A549 (cell line): ENCODE data around the gene DPM1. TPM values are rescaled to one million over a fixed set of nuclear protein-coding genes. Genes with fewer than 3 reads are reported as not detected.
A peak's percentile ranks its signal among the peaks of the same experiment; 100 is the strongest.

Experiments
- ATAC-seq, 2 experiments: fragments of 200-7000 bp in 1 of 2; fragments of >200 bp in 1 of 2; cut with Nextera tagmentation in 1 of 2; cut with Tn5 transposase in 1 of 2; 3 replicates each; pipeline versions ENCODE4 v1.8.0 to v1.9.1; 2018 to 2020; ENCODE audit warnings: mild to moderate bottlenecking in 1 of 2, moderate library complexity in 1 of 2
- CTCF ChIA-PET: fragments of 300-600 bp; sonication (Branson Sonifier 250); formaldehyde crosslinking; extraction: SDS; loops from one replicate; lab custom pipeline; 2021; ENCODE audit warnings: antibody characterized with exemption, inconsistent platforms; lab: Yijun Ruan, JAX
- POLR2A ChIA-PET: fragments of 350-600 bp; formaldehyde crosslinking; extraction: SDS; loops from one replicate; lab custom pipeline; 2021; ENCODE audit warnings: antibody characterized with exemption, inconsistent platforms; lab: Yijun Ruan, JAX
- DNase-seq, 2 experiments: peaks; one replicate each; pipeline versions ENCODE4 v3.0.0 to v3.0.0-alpha.2; 2011 to 2016; ENCODE audit warnings: low read depth in 1 of 2, low spot score in 1 of 2
- FAIRE-seq: peaks from 2 replicates; lab custom pipeline; 2011; peaks lifted over from hg19 to GRCh38; lab: Jason Lieb, UNC
- H3K27ac ChIP-seq, 2 experiments: fragments of >200 bp; sonication (Bioruptor Twin); formaldehyde crosslinking; 3 replicates each; pipeline ENCODE4 v1.5.1; 2016 to 2017
- H3K4me1 ChIP-seq: fragments of >200 bp; sonication (Bioruptor Twin); formaldehyde crosslinking; 3 replicates; pipeline ENCODE4 v1.6.1; 2016
- H3K4me2 ChIP-seq: fragments of >200 bp; sonication (Bioruptor Twin); formaldehyde crosslinking; 3 replicates; pipeline ENCODE4 v1.6.1; 2016
- H3K4me3 ChIP-seq: fragments of >200 bp; sonication (Bioruptor Twin); formaldehyde crosslinking; 3 replicates; pipeline ENCODE4 v1.5.1; 2016
- H3K9me3 ChIP-seq: fragments of >200 bp; sonication (Bioruptor Twin); formaldehyde crosslinking; 3 replicates; pipeline ENCODE4 v1.6.1; 2016
- BCL3 ChIP-seq: fragments of >200 bp; sonication (Bioruptor Twin); formaldehyde crosslinking; IDR thresholded peaks from 3 replicates; pipeline ENCODE4 v1.6.1; 2016
- CBX8 ChIP-seq: fragments of 200-600 bp; sonication (generic); IDR thresholded peaks from 2 replicates; pipeline ENCODE4 v1.6.1; 2016
- CEBPB ChIP-seq, 2 experiments: fragments of >200 bp in 1 of 2; sonication (Bioruptor Twin) in 1 of 2; formaldehyde crosslinking in 1 of 2; IDR thresholded peaks; 2 replicates each; pipeline ENCODE4 v1.6.1; 2012 to 2016
- CTCF ChIP-seq: fragments of >200 bp; sonication (Bioruptor Twin); formaldehyde crosslinking; IDR thresholded peaks from 3 replicates; pipeline ENCODE4 v1.5.1; 2016
- E2F6 ChIP-seq: IDR thresholded peaks from 2 replicates; pipeline ENCODE4 v1.6.1; 2012; ENCODE audit warnings: low read depth, borderline replicate concordance
- EHF ChIP-seq: fragments of 250-450 bp; sonication (Bioruptor Pico); IDR thresholded peaks from 2 replicates; pipeline ENCODE4 v1.5.0; 2020; ENCODE audit warnings: mild to moderate bottlenecking
- FOXS1 ChIP-seq: fragments of 250-450 bp; sonication (Bioruptor Pico); IDR thresholded peaks from 2 replicates; pipeline ENCODE4 v1.5.0; 2020; ENCODE audit warnings: mild to moderate bottlenecking, moderate library complexity
- JUN ChIP-seq, 2 experiments: fragments of >200 bp; sonication (Bioruptor Twin); formaldehyde crosslinking; IDR thresholded peaks; 2 replicates in 1 of 2; 3 replicates in 1 of 2; pipeline ENCODE4 v1.6.1; 2016 to 2017
- KDM1A ChIP-seq: fragments of 200-600 bp; sonication (generic); IDR thresholded peaks from 2 replicates; pipeline ENCODE4 v1.6.1; 2016; ENCODE audit warnings: low read depth, mild to moderate bottlenecking
- MAFK ChIP-seq: fragments of 450-650 bp; IDR thresholded peaks from 2 replicates; pipeline ENCODE4 v1.6.1; 2014; ENCODE audit not compliant: partially characterized antibody
- MAZ ChIP-seq: fragments of 150-350 bp; IDR thresholded peaks from 2 replicates; pipeline ENCODE4 v1.6.1; 2014; ENCODE audit warnings: antibody characterized with exemption, low read depth, low read length, borderline replicate concordance
- PBX3 ChIP-seq: IDR thresholded peaks from 2 replicates; pipeline ENCODE4 v1.6.1; 2012
- POLR2AphosphoS2 ChIP-seq: conservative IDR thresholded peaks from 2 replicates; pipeline ENCODE4 v1.6.1; 2012; ENCODE audit warnings: low read length, improper control_type of control experiment, inconsistent platforms
- RAD21 ChIP-seq, 2 experiments: fragments of >200 bp in 1 of 2; sonication (Bioruptor Twin) in 1 of 2; formaldehyde crosslinking in 1 of 2; IDR thresholded peaks in 1 of 2; conservative IDR thresholded peaks in 1 of 2; 2 replicates in 1 of 2; 3 replicates in 1 of 2; pipeline ENCODE4 v1.6.1; 2012 to 2018; ENCODE audit warnings: inconsistent platforms in 1 of 2
- RARB ChIP-seq: fragments of 250-450 bp; sonication (Bioruptor Pico); IDR thresholded peaks from 2 replicates; pipeline ENCODE4 v1.8.0; 2021; ENCODE audit warnings: mild to moderate bottlenecking, moderate library complexity
- RFX5 ChIP-seq: fragments of 450-650 bp; IDR thresholded peaks from 2 replicates; pipeline ENCODE4 v1.7.1; 2014; ENCODE audit warnings: antibody characterized with exemption, mild to moderate bottlenecking, moderate library complexity
- RNF2 ChIP-seq: fragments of 200-600 bp; sonication (generic); IDR thresholded peaks from 2 replicates; pipeline ENCODE4 v1.6.1; 2016; ENCODE audit warnings: low read depth, mild to moderate bottlenecking, antibody characterized with exemption, moderate library complexity, borderline replicate concordance
- SMC3 ChIP-seq: fragments of >200 bp; sonication (Bioruptor Twin); formaldehyde crosslinking; IDR thresholded peaks from 3 replicates; pipeline ENCODE4 v1.6.1; 2018; ENCODE audit warnings: inconsistent platforms
- SREBF2 ChIP-seq: fragments of 450-650 bp; IDR thresholded peaks from 2 replicates; pipeline ENCODE4 v1.6.1; 2014; ENCODE audit warnings: mild to moderate bottlenecking, moderate library complexity
- USF2 ChIP-seq: fragments of 450-650 bp; IDR thresholded peaks from 2 replicates; pipeline ENCODE4 v1.6.1; 2014; ENCODE audit warnings: antibody characterized with exemption
- ZC3H11A ChIP-seq: fragments of 450-650 bp; IDR thresholded peaks from 2 replicates; pipeline ENCODE4 v1.6.1; 2014; ENCODE audit warnings: antibody characterized with exemption, mild to moderate bottlenecking
- WGBS: methylation state at CpG from one replicate; pipeline ENCODE4 v1.1.6; 2017; ENCODE audit errors: missing lambda C conversion rate; 5-methylcytosine and 5-hydroxymethylcytosine counted together
- polyA plus RNA-seq, 4 experiments: library from polyadenylated mRNA; depleted of rRNA in 3 of 4; stranded (reverse); fragments of >200 nt; fragmentation: RNase III in 1 of 4; extraction: RNeasy Plus Mini Kit Qiagen cat#74134 plus additional on column Dnase treatment in 1 of 4; gene quantifications; 2 replicates in 3 of 4; 3 replicates in 1 of 4; pipeline ENCODE4 v1.2.3, GENCODE V29; 2011 to 2017

The DPM1 gene
- polyA plus RNA-seq, 2 of the 4 experiments (the other 2 are of a cell fraction): 104 to 106 TPM

GRCh38 chr20:50982363-50982762, 24.0 kb upstream of the DPM1 start:
- 0% methylated on average over 4 of the region's 4 CpGs for WGBS
- DNase-seq: peak; percentile 48 to 80
- H3K27ac ChIP-seq: peak overlapping the region; percentile 53 to 75; a peak in 5 of 6 replicates
- TF ChIP-seq KDM1A (no peak), POLR2AphosphoS2 (no peak), RARB (no peak), USF2 (peak; percentile 68), FOXS1 (CRISPR knock-in tag) (no peak)
- TF ChIP-seq, all 56 proteins: peak for 1
- Histone ChIP-seq H3K4me1 (peaks cover 41% of the 10 kb centered on the region), H3K9me3 (no peaks in the 10 kb centered on the region), H3K4me3 (no peak overlapping the region), H3K4me2 (peak overlapping the region; percentile 54)
- ChIA-PET POLR2A (interaction anchor here (0.5 to 1.1 kb wide), 3 partner anchors 51 to 353 kb away, joined by 3 to 4 read pairs (median 4); no protein-coding TSS in a partner anchor), CTCF (interaction anchor here (0.5 to 20.8 kb wide), 47 partner anchors 9 to 1168 kb away, joined by 3 to 565 read pairs (median 4); partner anchors contain the start of genes BCAS4, DPM1 and MOCS3)
- FAIRE-seq: no peak
- ATAC-seq: peak; percentile 52 to 57

- peaks cover 41% of the 10 kb centered on the region for H3K4me1 ChIP-seq
- TF ChIP-seq PBX3 (no peak), CBX8 (no peak), BCL3 (no peak), E2F6 (no peak), CTCF (peak; percentile 35; the same call in 1 of the 3 replicates), MAZ (no peak), CEBPB (IDR thresholded peaks at IDR 0.05) (no peak)
- FAIRE-seq (no peak), ATAC-seq (no peak), DNase-seq (no peak)
- H3K4me3 ChIP-seq: no peak overlapping the region
- ChIA-PET POLR2A (interaction anchor here (0.6 to 1.1 kb wide), 4 partner anchors 23 to 354 kb away, joined by 3 to 4 read pairs (median 4); partner anchors contain the start of gene MOCS3), CTCF (interaction anchor here (0.5 to 20.8 kb wide), 64 partner anchors 10 to 1168 kb away, joined by 3 to 565 read pairs (median 3); partner anchors contain the start of genes BCAS4 and SALL4)
- peak overlapping the region; percentile 54 for H3K4me2 ChIP-seq
- no peaks in the 10 kb centered on the region for H3K9me3 ChIP-seq
- 71% methylated on average over 3 of the region's 3 CpGs for WGBS
- H3K27ac ChIP-seq: peak overlapping the region; percentile 53 to 75; a peak in 5 of 6 replicates
These were observed 23.3 kb upstream of the DPM1 start for GRCh38 chr20:50981714-50982048.

- FAIRE-seq (no peak), ATAC-seq (peak; percentile 47 to 73; a peak in 5 of 6 replicates), DNase-seq (peak; percentile 60 to 78)
- 64% methylated on average over 26 of the region's 26 CpGs for WGBS
- H3K4me2 ChIP-seq: peak overlapping the region; percentile 48
- H3K4me1 ChIP-seq: peaks cover 41% of the 10 kb centered on the region
- no peaks in the 10 kb centered on the region for H3K9me3 ChIP-seq
- CTCF ChIA-PET: interaction anchor here (0.7 to 20.8 kb wide), 65 partner anchors 9 to 1169 kb away, joined by 3 to 565 read pairs (median 3); partner anchors contain the start of genes ADNP, BCAS4 and SALL4
- peak overlapping the region; percentile 64 to 83 for H3K27ac ChIP-seq
- H3K4me3 ChIP-seq: no peak overlapping the region
- POLR2A ChIA-PET: interaction anchor here (0.6 to 0.9 kb wide), 4 partner anchors 22 to 337 kb away, joined by 3 to 4 read pairs (median 4); partner anchors contain the start of gene MOCS3
- TF ChIP-seq ZC3H11A: no peak
- TF ChIP-seq MAFK: peak; percentile 100
- TF ChIP-seq USF2: no peak
- peak; percentile 72 to 77 for TF ChIP-seq RAD21 (conservative IDR thresholded peaks at IDR 0.05 in 1 of 2, IDR thresholded peaks at IDR 0.05 in 1 of 2)
- peak; percentile 85 for TF ChIP-seq CTCF
- peak; percentile 58 for TF ChIP-seq SMC3
- 0 out of 2 replicates have a peak, but pooled peaks have one; percentile 44 for TF ChIP-seq RFX5
- no peak for TF ChIP-seq RNF2
- no peak for TF ChIP-seq SREBF2
- no peak for TF ChIP-seq EHF (CRISPR knock-in tag)
- TF ChIP-seq JUN (IDR thresholded peaks at IDR 0.05): 0 out of 5 replicates have a peak, but pooled peaks of 1 of the 2 experiments have one; percentile 4
These were observed 22.8 kb upstream of the DPM1 start for GRCh38 chr20:50980851-50981713.
